ENCODE results near the gene SCP2.

DNA sequence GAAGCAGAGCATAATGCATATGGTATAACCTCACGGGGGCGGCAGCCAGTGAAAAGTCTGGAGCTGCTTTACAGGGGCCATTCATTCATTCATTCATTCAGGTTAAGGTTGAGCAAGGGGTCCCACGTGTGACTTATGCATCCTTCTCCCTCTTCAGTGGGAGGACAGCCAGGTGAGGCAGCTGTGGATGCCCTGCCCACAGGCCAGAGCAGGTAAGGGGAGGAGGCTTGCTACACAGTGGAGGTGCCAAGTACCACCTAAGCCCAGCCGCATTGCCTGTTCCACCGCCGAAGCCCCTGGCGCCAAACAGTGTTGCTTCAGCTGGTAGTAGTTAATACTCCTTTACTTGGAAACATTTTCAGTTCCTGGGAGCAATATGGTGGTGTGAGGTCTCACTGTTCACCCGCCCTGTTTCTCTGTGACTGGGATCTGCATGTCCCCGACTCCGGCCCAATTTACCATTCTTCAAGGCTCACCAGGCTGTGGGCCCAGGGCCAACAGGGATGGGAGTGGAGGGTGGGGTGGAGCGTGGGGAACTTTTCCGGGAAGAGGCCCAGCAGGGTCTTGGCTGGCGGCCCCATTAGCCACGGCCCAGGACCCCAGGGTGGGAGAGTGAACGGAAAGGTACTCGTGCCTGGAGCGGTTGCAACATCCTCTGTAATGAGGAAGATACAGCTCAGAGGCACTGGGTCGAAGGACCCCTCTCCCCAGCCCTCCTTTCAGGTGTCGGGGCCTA, 134.2 kb downstream of the SCP2 start:
- TF ChIP-seq POLR2AphosphoS5 (IDR thresholded peaks at IDR 0.05; ENCODE audit: low read depth, low read length), result no peak
- TF ChIP-seq SIN3A (IDR thresholded peaks at IDR 0.05; ENCODE audit: borderline replicate concordance, low read depth, low read length), result no peak

All from SK-N-SH (cell line).